Measurements from ENCODE around the gene METTL23.
"Not testable (repeated sequence)": the region's sequence is repeated elsewhere in the genome, so short reads cannot be mapped to it uniquely, and the experiment has no call there.

Gene METTL23

DNA sequence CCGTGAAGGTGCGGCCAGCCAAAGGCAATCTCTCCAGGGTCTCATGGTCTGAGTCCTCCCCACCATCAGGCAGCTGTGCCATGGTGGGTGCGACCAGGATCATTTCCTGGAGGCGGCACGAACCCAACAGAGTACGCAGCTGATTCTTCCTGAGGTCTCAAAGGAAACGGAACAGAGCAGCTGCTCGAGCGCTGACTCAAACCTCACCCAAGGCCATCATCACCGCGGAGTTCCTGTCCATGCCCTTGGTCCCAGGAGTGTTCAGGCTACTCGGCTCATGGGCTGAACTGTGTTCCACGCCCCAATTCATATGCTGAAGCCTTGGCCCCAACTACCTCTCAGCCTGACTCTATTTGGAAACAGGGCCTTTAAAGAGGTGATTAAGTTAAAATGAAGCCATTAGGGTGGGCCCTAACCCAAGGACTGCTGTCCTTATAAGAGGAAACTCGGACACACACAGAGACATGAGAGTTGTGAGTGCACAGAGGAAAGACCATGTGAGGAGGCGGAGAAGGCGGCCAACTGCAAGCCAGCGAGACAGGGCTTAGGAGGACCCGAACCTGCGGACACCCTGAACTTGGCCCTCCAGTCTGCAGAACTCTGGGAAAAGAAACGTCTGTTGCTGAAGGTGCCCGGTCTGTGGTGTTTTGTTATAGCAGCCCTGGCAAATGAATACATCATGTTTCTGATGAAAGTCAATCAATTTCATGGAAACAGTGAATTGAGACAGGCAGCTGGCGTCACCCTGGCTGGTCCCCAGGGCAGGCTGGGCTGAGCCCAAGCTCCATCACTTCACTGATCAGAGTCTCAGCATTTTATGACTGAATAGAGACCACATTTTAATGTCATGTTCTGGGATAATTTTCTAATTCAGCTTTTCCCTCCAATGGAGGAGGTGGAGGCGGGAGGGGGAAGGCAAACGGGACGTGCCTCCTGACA lies 29.6 kb upstream of the METTL23 start:
- WGBS (ENCODE audit: insufficient coverage, insufficient read length): no CpG with 5 or more reads among the region's 25 CpGs
- H3K4me1 ChIP-seq (ENCODE audit: control insufficient read depth, insufficient read depth, low read length): peaks cover 10% of the 10 kb centered on the region
- no peak overlapping the region for H3K4me3 ChIP-seq (ENCODE audit: low read length)
- no peaks in the 10 kb centered on the region for H3K9me3 ChIP-seq (ENCODE audit: control insufficient read depth, insufficient read depth, low read length)
- H3K27ac ChIP-seq (ENCODE audit: low read length): no peak overlapping the region
- H3K36me3 ChIP-seq (ENCODE audit: control insufficient read depth, insufficient read depth, low read length): no peaks in the 10 kb centered on the region
- no peaks in the 10 kb centered on the region for H3K27me3 ChIP-seq (ENCODE audit: control insufficient read depth, insufficient read depth, low read length)
- DNase-seq (ENCODE audit: low read depth, low spot score): no peak

DNA sequence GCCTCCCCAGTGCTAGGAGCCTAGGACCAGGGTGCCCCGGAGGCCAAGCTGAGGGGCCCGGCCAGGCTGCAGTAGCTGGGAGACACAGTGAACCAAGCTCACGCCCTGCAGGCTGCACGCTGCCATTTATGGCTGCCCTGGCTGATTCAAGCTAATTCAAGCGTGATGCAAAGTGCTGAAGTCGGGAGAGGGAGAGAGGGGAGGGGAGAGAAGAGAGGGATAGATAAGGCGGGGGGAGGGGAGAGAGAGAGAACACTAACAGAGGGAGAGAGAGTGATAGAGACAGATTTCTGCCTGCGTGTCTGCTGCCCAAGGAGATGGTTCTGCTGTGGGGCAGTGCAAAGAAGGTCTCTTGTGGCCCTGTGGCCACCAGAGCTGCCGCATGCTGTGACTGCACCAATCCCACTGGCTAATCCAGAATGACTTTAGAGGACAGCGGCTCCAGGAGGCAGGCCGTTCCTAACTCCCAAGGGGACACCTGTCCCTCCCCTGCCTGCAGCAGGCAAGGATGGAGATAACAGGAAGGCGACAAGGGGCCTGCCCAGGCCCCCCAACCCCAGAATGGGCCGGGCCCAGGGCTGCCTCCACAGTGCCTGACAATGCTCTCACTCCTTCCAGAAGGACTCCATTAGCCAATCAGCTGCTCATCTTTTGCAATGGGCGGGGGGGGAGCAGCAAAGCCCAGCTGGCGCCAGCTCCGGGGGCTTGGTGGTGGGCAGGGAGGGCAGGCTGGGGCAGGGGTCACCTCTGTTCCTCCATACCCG lies 28.8 kb upstream of the METTL23 start:
- H3K4me3 ChIP-seq (ENCODE audit: low read length): no peak overlapping the region
- no peaks in the 10 kb centered on the region for H3K9me3 ChIP-seq (ENCODE audit: control insufficient read depth, insufficient read depth, low read length)
- no peaks in the 10 kb centered on the region for H3K27me3 ChIP-seq (ENCODE audit: control insufficient read depth, insufficient read depth, low read length)
- no peak overlapping the region for H3K27ac ChIP-seq (ENCODE audit: low read length)
- WGBS (ENCODE audit: insufficient coverage, insufficient read length): no CpG with 5 or more reads among the region's 17 CpGs
- no peaks in the 10 kb centered on the region for H3K36me3 ChIP-seq (ENCODE audit: control insufficient read depth, insufficient read depth, low read length)
- no peak for DNase-seq (ENCODE audit: low read depth, low spot score)
- H3K4me1 ChIP-seq (ENCODE audit: control insufficient read depth, insufficient read depth, low read length): peaks cover 10% of the 10 kb centered on the region

DNA sequence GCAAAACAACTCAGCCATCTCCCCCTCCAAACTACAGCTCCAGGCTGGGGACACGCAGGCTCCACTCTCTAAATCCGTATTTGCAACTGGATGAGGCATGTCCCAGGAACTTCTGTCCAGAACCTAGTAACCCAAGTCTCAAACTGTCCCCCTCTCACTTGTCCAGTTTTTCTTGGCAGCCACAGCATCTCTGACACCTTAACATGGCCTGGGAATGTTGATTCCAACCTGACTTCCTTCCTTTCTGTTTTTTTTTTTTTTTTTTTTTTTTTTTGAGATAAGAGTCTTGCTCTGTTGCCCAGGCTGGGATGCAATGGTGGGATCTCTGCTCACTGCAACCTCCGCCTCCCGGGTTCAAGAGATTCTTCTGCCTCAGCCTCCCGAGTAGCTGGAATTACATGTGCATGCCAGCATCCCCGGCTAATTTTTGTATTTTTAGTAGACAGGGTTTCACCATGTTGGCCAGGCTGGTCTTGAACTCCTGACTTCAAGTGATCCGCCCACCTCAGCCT lies 28.1 kb upstream of the METTL23 start:
- not testable (repeated sequence) for H3K4me1 ChIP-seq (ENCODE audit: control insufficient read depth, insufficient read depth, low read length); DNase-seq (ENCODE audit: low read depth, low spot score); H3K27me3 ChIP-seq (ENCODE audit: control insufficient read depth, insufficient read depth, low read length); H3K27ac ChIP-seq (ENCODE audit: low read length); H3K36me3 ChIP-seq (ENCODE audit: control insufficient read depth, insufficient read depth, low read length); H3K4me3 ChIP-seq (ENCODE audit: low read length); H3K9me3 ChIP-seq (ENCODE audit: control insufficient read depth, insufficient read depth, low read length)
- WGBS (ENCODE audit: insufficient coverage, insufficient read length): no CpG with 5 or more reads among the region's 7 CpGs

DNA sequence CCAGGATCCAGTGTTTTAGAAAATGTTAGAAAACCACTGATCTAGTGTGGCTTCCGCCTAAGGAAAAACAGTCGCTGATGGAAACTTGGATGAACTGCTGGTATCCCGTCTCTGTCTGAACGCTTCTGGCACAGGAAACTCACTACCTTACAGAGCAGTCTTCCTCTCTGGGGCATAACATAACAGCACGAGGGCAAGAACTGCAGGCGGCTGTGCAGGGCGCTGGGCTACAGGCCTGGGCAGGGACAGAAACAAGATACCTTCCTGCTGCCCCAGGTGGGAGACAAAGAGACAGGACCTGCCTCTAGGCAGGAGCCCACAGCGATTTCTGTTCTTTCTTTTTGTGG lies 26.4 kb upstream of the METTL23 start:
- no CpG with 5 or more reads among the region's 8 CpGs for WGBS (ENCODE audit: insufficient coverage, insufficient read length)
- Histone ChIP-seq H3K9me3 (ENCODE audit: control insufficient read depth, insufficient read depth, low read length) (no peaks in the 10 kb centered on the region), H3K36me3 (ENCODE audit: control insufficient read depth, insufficient read depth, low read length) (no peaks in the 10 kb centered on the region), H3K27me3 (ENCODE audit: control insufficient read depth, insufficient read depth, low read length) (no peaks in the 10 kb centered on the region), H3K4me3 (ENCODE audit: low read length) (no peak overlapping the region), H3K27ac (ENCODE audit: low read length) (no peak overlapping the region), H3K4me1 (ENCODE audit: control insufficient read depth, insufficient read depth, low read length) (peaks cover 10% of the 10 kb centered on the region)
- DNase-seq (ENCODE audit: low read depth, low spot score): no peak

DNA sequence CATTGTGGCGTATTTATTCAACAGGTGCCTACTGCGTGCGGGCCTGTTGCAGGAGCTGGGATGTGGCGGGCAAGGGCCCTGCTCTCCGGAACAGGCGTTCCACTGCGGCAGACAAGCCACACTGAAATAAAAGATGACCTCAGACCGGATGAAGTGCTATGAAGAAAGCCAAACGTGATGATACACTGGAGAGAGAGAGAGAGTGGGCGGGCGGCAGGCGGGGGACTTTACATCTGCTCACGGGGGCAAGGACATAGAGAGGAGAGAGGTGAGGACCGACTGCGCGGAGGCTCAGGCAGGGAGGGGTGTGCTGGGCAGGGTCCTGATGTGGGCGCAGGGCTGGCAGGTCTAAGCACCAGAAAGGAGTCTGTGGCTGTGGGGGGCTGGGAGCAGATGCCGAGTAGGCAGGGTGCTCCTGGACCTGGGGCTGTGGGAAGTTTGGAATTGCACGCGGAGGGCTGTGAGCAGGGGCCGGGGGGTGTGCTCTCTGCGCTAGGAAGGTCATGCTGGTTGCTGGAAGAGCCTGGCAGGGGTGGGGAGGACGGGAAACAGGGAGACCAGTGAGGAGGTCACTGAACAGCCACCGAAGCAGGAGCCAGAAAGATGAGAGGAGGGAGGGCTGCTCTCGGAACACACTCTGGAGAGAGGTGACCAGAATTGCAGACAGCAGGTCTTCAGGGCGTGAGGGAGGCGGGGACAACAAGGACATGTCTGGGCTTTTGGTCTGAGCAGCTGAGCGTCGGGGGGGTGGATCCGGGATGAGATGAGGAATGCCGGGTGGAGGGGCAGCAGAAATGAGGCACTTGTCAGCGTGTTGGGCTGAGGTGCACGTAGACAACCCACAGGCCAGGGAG lies 25.8 kb upstream of the METTL23 start:
- Histone ChIP-seq H3K27ac (ENCODE audit: low read length) (no peak overlapping the region), H3K36me3 (ENCODE audit: control insufficient read depth, insufficient read depth, low read length) (no peaks in the 10 kb centered on the region), H3K4me3 (ENCODE audit: low read length) (no peak overlapping the region), H3K9me3 (ENCODE audit: control insufficient read depth, insufficient read depth, low read length) (no peaks in the 10 kb centered on the region), H3K27me3 (ENCODE audit: control insufficient read depth, insufficient read depth, low read length) (no peaks in the 10 kb centered on the region), H3K4me1 (ENCODE audit: control insufficient read depth, insufficient read depth, low read length) (peaks cover 10% of the 10 kb centered on the region)
- DNase-seq (ENCODE audit: low read depth, low spot score): no peak
- WGBS (ENCODE audit: insufficient coverage, insufficient read length): no CpG with 5 or more reads among the region's 33 CpGs

DNA sequence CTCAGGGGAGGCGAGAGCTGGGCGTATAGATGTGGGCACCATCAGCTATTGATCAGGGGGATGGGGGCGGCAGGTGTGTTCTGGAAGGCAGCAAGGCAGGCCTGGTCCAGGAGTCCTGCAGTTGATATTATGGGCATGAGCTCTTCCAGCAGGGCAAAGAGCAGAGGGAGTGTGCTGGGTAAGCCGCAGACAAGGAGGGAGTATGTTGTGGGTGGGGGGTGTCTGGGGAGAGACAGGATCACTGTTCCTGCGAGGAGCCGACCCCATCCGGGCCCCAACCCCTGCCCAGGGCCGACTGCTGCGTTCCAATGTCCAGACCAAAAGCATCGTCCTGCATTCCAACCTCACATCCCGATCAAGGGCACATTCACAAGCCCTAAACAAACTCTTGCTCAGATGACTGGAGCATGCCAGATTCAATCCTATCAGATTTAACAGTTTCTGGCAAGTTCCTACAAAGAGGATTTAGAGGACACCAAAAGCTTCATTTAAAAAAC lies 25.1 kb upstream of the METTL23 start:
- Histone ChIP-seq H3K4me3 (ENCODE audit: low read length) (no peak overlapping the region), H3K36me3 (ENCODE audit: control insufficient read depth, insufficient read depth, low read length) (no peaks in the 10 kb centered on the region), H3K27ac (ENCODE audit: low read length) (no peak overlapping the region), H3K27me3 (ENCODE audit: control insufficient read depth, insufficient read depth, low read length) (no peaks in the 10 kb centered on the region), H3K4me1 (ENCODE audit: control insufficient read depth, insufficient read depth, low read length) (peaks cover 10% of the 10 kb centered on the region), H3K9me3 (ENCODE audit: control insufficient read depth, insufficient read depth, low read length) (no peaks in the 10 kb centered on the region)
- DNase-seq (ENCODE audit: low read depth, low spot score): no peak
- no CpG with 5 or more reads among the region's 11 CpGs for WGBS (ENCODE audit: insufficient coverage, insufficient read length)

DNA sequence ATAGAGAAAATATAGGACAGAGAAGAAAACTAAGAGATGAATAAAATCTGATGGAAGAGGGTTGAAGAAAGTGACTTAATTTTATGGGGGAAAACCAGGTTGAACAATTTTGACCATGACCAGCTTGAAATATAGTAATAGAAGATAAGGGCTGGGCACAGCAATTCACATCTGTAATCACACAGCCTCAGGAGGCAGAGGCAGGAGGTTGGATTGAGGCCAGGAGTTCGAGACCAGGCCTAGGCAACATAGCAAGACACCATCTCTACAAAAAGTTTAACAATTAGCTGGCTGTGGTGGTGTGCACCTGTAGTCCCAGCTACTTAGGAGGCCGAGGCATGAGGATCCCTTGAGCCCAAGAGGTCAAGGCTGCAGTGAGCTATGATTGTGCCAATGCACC lies 24.6 kb upstream of the METTL23 start:
- no peaks in the 10 kb centered on the region for H3K9me3 ChIP-seq (ENCODE audit: control insufficient read depth, insufficient read depth, low read length)
- no peaks in the 10 kb centered on the region for H3K36me3 ChIP-seq (ENCODE audit: control insufficient read depth, insufficient read depth, low read length)
- peaks cover 10% of the 10 kb centered on the region for H3K4me1 ChIP-seq (ENCODE audit: control insufficient read depth, insufficient read depth, low read length)
- WGBS (ENCODE audit: insufficient coverage, insufficient read length): no CpG with 5 or more reads among the region's 2 CpGs
- no peak for DNase-seq (ENCODE audit: low read depth, low spot score)
- H3K27me3 ChIP-seq (ENCODE audit: control insufficient read depth, insufficient read depth, low read length): no peaks in the 10 kb centered on the region
- H3K4me3 ChIP-seq (ENCODE audit: low read length): no peak overlapping the region
- no peak overlapping the region for H3K27ac ChIP-seq (ENCODE audit: low read length)

DNA sequence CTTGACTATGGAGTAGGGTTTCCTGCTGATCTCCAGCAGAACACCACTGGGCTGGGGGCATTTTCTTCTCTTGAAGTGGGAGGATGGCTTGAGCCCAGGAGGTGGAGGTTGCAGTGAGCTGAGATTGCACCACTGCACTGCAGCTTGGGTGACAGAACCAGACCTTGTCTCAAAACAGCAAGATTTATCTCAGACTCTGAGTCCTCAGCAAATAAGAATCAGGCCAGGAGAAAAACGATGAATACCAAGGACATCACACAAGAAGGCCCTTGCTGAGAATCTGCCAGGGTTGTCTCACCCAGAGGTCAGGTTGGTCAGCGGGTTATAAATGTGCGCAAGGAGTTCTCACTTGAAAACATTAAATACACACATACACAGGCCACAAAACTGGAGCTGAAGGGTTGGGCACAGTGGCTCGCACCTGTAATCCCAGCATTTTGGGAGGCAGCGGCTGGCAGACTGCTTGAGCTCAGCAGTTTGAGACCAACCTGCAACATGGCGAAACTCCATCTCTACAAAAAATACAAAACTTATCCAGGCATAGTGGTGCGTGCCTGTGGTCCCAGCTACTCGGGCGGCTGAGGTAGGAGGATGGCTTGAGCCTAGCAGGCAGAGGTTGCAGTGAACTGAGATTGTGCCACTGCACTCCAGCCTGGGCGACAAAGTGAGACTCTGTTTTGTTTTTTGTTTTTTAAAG lies 23.6 kb upstream of the METTL23 start:
- H3K27ac ChIP-seq (ENCODE audit: low read length): no peak overlapping the region
- H3K9me3 ChIP-seq (ENCODE audit: control insufficient read depth, insufficient read depth, low read length): no peaks in the 10 kb centered on the region
- WGBS (ENCODE audit: insufficient coverage, insufficient read length): no CpG with 5 or more reads among the region's 10 CpGs
- H3K27me3 ChIP-seq (ENCODE audit: control insufficient read depth, insufficient read depth, low read length): no peaks in the 10 kb centered on the region
- H3K4me1 ChIP-seq (ENCODE audit: control insufficient read depth, insufficient read depth, low read length): peaks cover 3% of the 10 kb centered on the region
- no peaks in the 10 kb centered on the region for H3K36me3 ChIP-seq (ENCODE audit: control insufficient read depth, insufficient read depth, low read length)
- DNase-seq (ENCODE audit: low read depth, low spot score): no peak
- H3K4me3 ChIP-seq (ENCODE audit: low read length): no peak overlapping the region

DNA sequence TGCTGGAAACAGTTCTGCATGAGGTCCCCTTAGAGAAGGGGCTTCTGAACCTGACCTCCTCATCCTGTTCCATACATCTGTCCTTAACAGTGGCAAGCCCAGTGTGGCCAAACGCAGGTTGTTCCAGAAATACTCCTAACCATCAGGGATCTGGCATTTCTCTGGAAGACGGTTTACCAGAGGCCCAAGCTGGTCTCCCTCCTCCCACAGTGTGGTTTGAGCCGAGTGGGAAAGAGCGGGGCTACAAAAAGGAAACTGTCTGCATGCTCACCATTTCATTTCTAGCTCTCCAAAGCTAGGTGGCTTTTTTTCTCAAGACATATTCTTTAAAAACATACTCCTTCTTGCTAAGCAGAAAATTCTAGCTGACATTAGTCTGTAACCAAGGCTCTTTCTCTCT lies 21.8 kb upstream of the METTL23 start:
- Histone ChIP-seq H3K9me3 (ENCODE audit: control insufficient read depth, insufficient read depth, low read length) (no peaks in the 10 kb centered on the region), H3K4me3 (ENCODE audit: low read length) (no peak overlapping the region), H3K4me1 (ENCODE audit: control insufficient read depth, insufficient read depth, low read length) (peaks cover 10% of the 10 kb centered on the region), H3K27ac (ENCODE audit: low read length) (no peak overlapping the region), H3K36me3 (ENCODE audit: control insufficient read depth, insufficient read depth, low read length) (no peaks in the 10 kb centered on the region), H3K27me3 (ENCODE audit: control insufficient read depth, insufficient read depth, low read length) (peaks cover 5% of the 10 kb centered on the region; the same call in 1 of the 2 replicates)
- no peak for DNase-seq (ENCODE audit: low read depth, low spot score)
- WGBS (ENCODE audit: insufficient coverage, insufficient read length): no CpG with 5 or more reads among the region's 4 CpGs
